Cerebellar cortex (tissue), 1 donor: ENCODE data around the gene TDO2.
"Not testable (repeated sequence)": the region's sequence is repeated elsewhere in the genome, so short reads cannot be mapped to it uniquely, and the experiment has no call there.

Experiments used
- DNase-seq: peaks from one replicate; pipeline ENCODE4 v3.0.0-alpha.2; 2015; ENCODE audit warnings: low spot score

The TDO2 gene

GRCh38 chr4:155907556-155907955 lies 4.1 kb downstream of the TDO2 start:
- DNase-seq: no peak

- no peak for DNase-seq
Observed at GRCh38 chr4:155908187-155909139, 5.0 kb downstream of the TDO2 start.

GRCh38 chr4:155909615-155910226 lies 6.2 kb downstream of the TDO2 start:
- no peak for DNase-seq

GRCh38 chr4:155911905-155912304 lies 8.4 kb downstream of the TDO2 start:
- no peak for DNase-seq

GRCh38 chr4:155914782-155915181 lies 11.3 kb downstream of the TDO2 start:
- DNase-seq: no peak

- DNase-seq: no peak
Observed at GRCh38 chr4:155921597-155921996, 18.1 kb downstream of the TDO2 start.

GRCh38 chr4:155924637-155925036 lies 21.1 kb downstream of the TDO2 start:
- no peak for DNase-seq

GRCh38 chr4:155929833-155930232 lies 26.3 kb downstream of the TDO2 start:
- DNase-seq: no peak

- DNase-seq: no peak
Observed at GRCh38 chr4:155930330-155930729, 26.8 kb downstream of the TDO2 start.

- no peak for DNase-seq
Observed at GRCh38 chr4:155931634-155932033, 28.1 kb downstream of the TDO2 start.

GRCh38 chr4:155934634-155935033 lies 31.1 kb downstream of the TDO2 start:
- DNase-seq: not testable (repeated sequence)

GRCh38 chr4:155935389-155935986 lies 32.0 kb downstream of the TDO2 start:
- DNase-seq: no peak

GRCh38 chr4:155941085-155941790 lies 37.7 kb downstream of the TDO2 start:
- no peak for DNase-seq

GRCh38 chr4:155941820-155942219 lies 38.3 kb downstream of the TDO2 start:
- no peak for DNase-seq

- DNase-seq: no peak
Observed at GRCh38 chr4:155943605-155944291, 40.3 kb downstream of the TDO2 start.

GRCh38 chr4:155944516-155944915 lies 41.0 kb downstream of the TDO2 start:
- no peak for DNase-seq

GRCh38 chr4:155946486-155946885 lies 43.0 kb downstream of the TDO2 start:
- DNase-seq: no peak

- DNase-seq: no peak
Observed at GRCh38 chr4:155948541-155948940, 45.0 kb downstream of the TDO2 start.

GRCh38 chr4:155950461-155950860 lies 47.0 kb downstream of the TDO2 start:
- DNase-seq: no peak

- no peak for DNase-seq
Observed at GRCh38 chr4:155952501-155952901, 49.0 kb downstream of the TDO2 start.
